ENCODE results near the gene CD300LD. TPM values are rescaled to one million over a fixed set of nuclear protein-coding genes. Genes with fewer than 3 reads are reported as not detected.
A peak's percentile ranks its signal among the peaks of the same experiment; 100 is the strongest.
"Not testable (repeated sequence)": the region's sequence is repeated elsewhere in the genome, so short reads cannot be mapped to it uniquely, and the experiment has no call there.

The CD300LD gene
- total RNA-seq, 2 donors from 2014 or later, result not detected

DNA sequence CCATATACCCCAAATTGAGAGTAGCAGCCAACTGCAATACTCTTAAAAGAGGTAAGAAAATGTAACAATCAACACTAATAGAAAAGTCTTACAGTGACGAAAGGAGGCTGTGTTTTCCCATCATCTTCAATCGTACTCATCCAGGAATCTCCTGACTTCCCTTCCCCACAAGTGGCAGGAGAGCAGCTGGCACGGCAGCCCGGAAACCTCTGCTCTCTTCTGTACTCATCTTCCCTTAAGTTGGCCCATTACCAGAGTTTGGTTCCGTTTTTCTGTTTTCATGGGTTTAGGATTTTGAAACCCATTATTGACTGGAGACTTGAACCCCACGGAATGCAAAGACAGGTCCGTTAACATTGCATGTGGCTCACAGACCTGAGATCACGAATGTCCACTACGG, 13.1 kb downstream of the CD300LD start:
- H3K4me3 Mint-ChIP-seq, result no peak overlapping the region
- H3K9me3 ChIP-seq (ENCODE audit: control insufficient read depth, low read length, poor library complexity, severe bottlenecking), result no peaks in the 10 kb centered on the region
- H3K36me3 Mint-ChIP-seq (ENCODE audit: low read depth), result no peaks in the 10 kb centered on the region
- peaks cover 12% of the 10 kb centered on the region for H3K27me3 Mint-ChIP-seq
- H3K27ac Mint-ChIP-seq, result no peak overlapping the region
- H3K4me1 Mint-ChIP-seq, result peaks cover 2% of the 10 kb centered on the region
- ATAC-seq (no peak), DNase-seq (no peak)

DNA sequence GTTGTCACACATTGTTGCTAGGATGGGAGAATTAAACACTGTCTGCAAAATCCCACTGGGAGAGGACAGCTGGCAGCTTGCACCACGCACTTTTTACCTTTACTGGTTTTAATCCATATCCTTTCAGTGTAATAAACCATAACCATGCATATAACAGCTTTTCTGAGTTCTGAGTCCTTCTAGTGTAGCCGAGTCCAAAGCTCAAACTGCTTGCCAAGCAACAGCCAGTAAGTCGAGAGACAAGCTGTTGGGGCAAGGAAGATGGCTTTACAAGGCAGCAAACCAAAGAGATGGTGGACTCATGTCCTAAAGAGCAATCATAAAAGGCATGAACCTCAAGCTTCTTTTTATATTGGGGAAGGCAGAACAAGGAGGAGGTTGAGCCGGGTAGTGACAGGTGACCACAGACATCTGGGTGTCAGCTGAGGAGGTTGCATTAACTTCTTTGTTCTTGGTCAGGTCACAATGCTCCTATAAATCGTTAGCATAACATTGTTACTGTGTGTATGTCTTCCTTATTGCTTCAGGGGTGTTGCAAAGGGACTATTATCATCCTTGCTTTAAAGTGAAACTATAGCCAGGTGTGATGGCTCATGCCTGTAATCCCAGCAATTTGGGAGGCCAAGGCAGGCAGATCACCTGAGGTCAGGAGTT, 17.5 kb downstream of the CD300LD start:
- H3K4me1 Mint-ChIP-seq, result no peaks in the 10 kb centered on the region
- H3K27me3 Mint-ChIP-seq, result peaks cover 27% of the 10 kb centered on the region
- ATAC-seq, result no peak

DNA sequence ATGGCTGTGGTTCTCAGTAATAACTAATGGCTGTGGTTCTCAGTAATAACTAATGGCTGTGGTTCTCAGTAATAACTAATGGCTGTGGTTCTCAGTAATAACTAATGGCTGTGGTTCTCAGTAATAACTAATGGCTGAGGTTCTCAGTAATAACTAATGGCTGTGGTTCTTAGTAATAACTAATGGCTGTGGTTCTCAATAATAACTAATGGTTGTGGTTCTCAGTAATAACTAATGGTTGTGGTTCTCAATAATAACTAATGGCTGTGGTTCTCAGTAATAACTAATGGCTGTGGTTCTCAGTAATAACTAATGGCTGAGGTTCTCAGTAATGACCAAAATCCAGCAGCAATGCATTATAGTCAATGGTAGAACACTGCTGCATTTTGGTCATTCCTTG, 18.4 kb downstream of the CD300LD start:
- DNase-seq; H3K36me3 Mint-ChIP-seq (ENCODE audit: low read depth); H3K27ac Mint-ChIP-seq; H3K4me1 Mint-ChIP-seq; H3K9me3 ChIP-seq (ENCODE audit: control insufficient read depth, low read length, poor library complexity, severe bottlenecking); ATAC-seq; H3K4me3 Mint-ChIP-seq: not testable (repeated sequence)
- H3K27me3 Mint-ChIP-seq, result peaks cover 36% of the 10 kb centered on the region

More for the DNA sequence above, 17.5 kb downstream of the CD300LD start:
- no peak for DNase-seq
- H3K4me3 Mint-ChIP-seq, result no peak overlapping the region
- no peaks in the 10 kb centered on the region for H3K9me3 ChIP-seq (ENCODE audit: control insufficient read depth, low read length, poor library complexity, severe bottlenecking)
- H3K27ac Mint-ChIP-seq, result no peak overlapping the region
- no peaks in the 10 kb centered on the region for H3K36me3 Mint-ChIP-seq (ENCODE audit: low read depth)

DNA sequence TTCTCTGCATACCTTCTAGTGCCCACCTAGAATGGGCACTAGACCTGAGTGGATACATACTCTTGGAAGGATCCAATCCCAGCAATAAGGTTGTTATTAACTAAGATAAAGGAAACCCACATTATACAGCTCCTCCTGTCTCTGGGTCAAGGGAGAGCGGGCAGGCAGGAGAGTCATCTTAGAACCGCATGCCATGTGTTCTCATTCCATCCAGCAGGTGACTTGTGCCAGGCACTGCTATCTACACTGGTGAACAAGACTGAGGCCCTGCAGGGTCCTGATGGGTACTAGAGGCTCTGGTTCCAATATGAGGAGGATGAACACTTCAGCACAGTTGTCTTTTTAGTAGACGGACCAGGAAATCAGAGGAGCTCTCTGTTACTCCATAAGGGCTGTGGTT, 18.9 kb downstream of the CD300LD start:
- peaks cover 41% of the 10 kb centered on the region for H3K27me3 Mint-ChIP-seq

DNA sequence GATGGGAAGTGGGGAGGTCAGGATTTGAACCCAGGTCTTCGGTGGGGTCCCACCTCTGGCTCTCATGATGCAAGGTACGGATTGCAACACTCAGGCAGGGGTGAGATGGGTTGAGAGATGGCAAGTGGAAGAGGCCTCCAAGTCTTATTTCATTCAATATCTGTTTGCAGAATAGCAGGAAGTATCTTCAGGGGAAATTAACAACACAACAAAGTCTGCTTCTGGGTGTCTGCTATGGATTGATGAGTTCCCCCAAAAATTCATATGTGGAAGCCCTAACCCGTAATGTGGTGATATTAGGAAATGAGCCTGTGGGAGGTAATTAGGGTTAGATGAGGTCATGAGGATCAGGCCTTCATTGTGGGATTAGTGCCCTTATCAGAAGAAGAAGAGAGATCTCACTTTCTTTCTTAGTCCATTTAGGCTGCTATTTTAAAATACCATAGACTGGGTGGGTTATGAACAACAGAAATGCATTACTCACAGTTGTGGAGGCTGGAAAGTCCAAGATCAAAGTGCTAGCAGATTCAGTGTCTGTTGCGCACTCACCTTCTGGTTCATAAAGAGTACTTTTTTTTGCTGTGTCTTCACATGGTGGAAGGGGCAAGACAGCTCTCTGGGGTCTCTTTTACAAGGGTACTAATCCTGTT, 20.3 kb downstream of the CD300LD start:
- no peak for DNase-seq
- H3K27me3 Mint-ChIP-seq, result peaks cover 54% of the 10 kb centered on the region
- H3K4me1 Mint-ChIP-seq, result peaks cover 8% of the 10 kb centered on the region
- H3K4me3 Mint-ChIP-seq, result no peak overlapping the region
- ATAC-seq, result no peak
- H3K27ac Mint-ChIP-seq, result no peak overlapping the region
- H3K36me3 Mint-ChIP-seq (ENCODE audit: low read depth), result peaks cover 8% of the 10 kb centered on the region
- no peaks in the 10 kb centered on the region for H3K9me3 ChIP-seq (ENCODE audit: control insufficient read depth, low read length, poor library complexity, severe bottlenecking)

More for the DNA sequence above, 18.9 kb downstream of the CD300LD start:
- H3K27ac Mint-ChIP-seq, result no peak overlapping the region
- peaks cover 6% of the 10 kb centered on the region for H3K36me3 Mint-ChIP-seq (ENCODE audit: low read depth)
- no peak overlapping the region for H3K4me3 Mint-ChIP-seq
- H3K9me3 ChIP-seq (ENCODE audit: control insufficient read depth, low read length, poor library complexity, severe bottlenecking), result no peaks in the 10 kb centered on the region
- DNase-seq, result no peak
- ATAC-seq, result no peak
- H3K4me1 Mint-ChIP-seq, result peaks cover 7% of the 10 kb centered on the region

DNA sequence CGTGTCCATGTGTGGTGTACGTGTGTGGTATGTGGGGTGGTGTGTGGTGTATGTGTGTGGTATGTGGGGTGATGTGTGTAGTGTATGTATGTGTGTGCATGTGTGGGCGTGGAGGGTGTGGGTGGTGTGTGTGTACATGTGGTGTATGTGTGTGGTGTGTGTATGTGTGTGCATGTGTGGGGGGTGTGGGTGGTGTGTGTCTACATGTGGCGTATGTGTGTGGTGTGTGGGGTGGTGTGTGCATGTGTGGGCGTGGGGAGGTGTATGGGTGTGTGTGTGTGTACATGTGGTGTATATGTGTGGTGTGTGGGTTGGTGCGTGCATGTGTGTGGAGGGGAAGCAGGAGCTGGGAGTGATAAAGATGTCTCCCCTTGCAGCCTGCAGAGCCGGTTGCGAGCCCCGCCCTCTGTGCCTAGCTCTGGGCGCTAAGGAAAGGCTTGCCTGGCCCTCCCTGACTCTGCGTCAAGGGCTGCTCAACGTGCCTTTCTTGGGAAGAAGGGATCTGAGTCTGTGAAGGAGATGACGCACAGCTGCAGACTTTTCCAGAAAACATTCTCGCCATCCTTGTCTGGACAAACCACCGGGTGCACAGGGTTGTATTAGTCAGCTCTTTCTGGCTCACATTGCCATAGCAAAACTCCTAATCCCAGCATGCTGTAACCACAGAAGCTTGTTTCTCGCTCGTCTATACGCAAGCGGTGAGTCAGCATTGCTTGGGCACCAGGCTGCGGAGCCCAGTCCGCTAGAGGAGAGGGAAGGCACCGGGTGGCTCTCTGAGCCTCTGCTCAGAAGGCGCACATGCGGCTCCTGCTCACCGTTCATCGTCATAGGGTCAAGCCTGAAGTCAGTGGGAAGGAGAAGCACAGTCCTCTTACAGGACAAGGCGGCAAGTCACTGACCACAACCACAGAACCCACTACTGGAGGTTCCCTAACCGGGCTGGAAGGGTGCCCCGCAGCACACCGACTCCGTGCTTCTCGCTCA, 22.8 kb downstream of the CD300LD start:
- peaks cover 14% of the 10 kb centered on the region for H3K4me1 Mint-ChIP-seq
- no peak for DNase-seq
- peaks cover 66% of the 10 kb centered on the region for H3K27me3 Mint-ChIP-seq
- peak; percentile 37 for ATAC-seq
- H3K9me3 ChIP-seq (ENCODE audit: control insufficient read depth, low read length, poor library complexity, severe bottlenecking), result no peaks in the 10 kb centered on the region
- no peak overlapping the region for H3K4me3 Mint-ChIP-seq
- H3K36me3 Mint-ChIP-seq (ENCODE audit: low read depth), result peaks cover 8% of the 10 kb centered on the region
- H3K27ac Mint-ChIP-seq, result no peak overlapping the region

DNA sequence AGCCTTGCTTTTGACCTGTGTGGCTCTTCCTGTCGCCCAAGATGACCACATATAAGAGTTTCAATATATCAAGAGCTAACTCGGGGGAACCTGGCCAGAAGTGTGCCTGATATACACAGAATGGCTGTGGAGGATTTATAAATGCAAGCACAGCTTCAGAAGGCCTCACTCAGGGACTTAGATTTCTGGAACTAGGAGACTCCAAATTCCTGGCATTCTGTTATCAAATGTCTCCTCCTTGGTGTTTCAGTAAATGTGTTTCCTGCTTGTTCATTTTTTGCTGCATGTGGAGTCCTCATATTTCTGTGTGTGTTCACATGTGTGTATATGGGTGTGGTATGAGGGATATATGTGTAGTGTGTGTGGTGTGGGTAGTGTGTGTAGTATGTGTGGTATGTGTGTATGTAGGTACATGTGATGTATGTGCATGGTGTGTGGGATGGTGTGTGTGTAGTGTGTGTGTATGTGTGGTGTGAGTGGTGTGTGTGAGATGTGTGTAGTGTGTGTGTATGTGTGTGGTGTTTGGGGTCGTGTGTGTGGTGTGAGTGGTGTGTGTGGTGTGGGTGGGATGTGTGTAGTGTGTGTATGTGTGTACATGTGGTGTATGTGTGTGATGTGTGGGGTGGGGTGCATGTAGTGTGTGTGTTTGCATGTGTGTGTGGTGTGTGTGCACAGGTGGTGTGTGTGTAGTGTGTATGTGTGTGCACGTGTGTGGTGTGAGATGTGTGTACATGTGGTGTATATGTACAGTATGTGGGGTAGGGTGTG, 23.8 kb downstream of the CD300LD start:
- no peaks in the 10 kb centered on the region for H3K9me3 ChIP-seq (ENCODE audit: control insufficient read depth, low read length, poor library complexity, severe bottlenecking)
- Mint-ChIP-seq H3K4me3 (no peak overlapping the region), H3K4me1 (peaks cover 18% of the 10 kb centered on the region), H3K27me3 (peaks cover 73% of the 10 kb centered on the region), H3K36me3 (ENCODE audit: low read depth) (peaks cover 12% of the 10 kb centered on the region), H3K27ac (no peak overlapping the region)
- ATAC-seq (no peak), DNase-seq (no peak)

DNA sequence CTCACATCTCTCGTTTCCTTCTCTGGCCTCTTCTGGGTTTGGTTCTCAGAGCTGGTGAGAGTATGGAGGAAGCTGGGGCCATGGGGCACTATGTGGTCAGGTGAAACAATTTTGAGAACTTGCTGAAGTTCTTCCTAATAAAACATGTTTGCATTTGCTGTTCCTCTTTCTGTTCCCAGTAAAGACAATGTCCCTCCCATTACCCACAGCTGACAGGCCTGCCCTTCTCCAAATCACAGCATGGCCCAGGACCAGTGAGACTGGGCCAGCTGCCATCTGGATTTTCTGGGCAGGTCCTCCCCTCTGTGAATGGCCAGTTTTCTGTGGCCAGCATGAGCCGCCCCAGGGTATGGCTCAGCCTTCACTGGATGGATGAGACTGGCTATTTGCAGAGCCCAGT, 24.7 kb downstream of the CD300LD start, which contains the start of gene CD300H:
Gene CD300H, minus strand, starts transcription at position 113 of the 400 bp plus-strand sequence.
- Mint-ChIP-seq H3K27me3 (peaks cover 75% of the 10 kb centered on the region), H3K4me3 (no peak within 1 kb of the TSS), H3K4me1 (peaks cover 20% of the 10 kb centered on the region), H3K36me3 (ENCODE audit: low read depth) (peaks cover 13% of the 10 kb centered on the region), H3K27ac (no peak within 1 kb of the TSS)
- H3K9me3 ChIP-seq (ENCODE audit: control insufficient read depth, low read length, poor library complexity, severe bottlenecking), result no peaks in the 10 kb centered on the region
- no peak for ATAC-seq
- DNase-seq, result no peak

DNA sequence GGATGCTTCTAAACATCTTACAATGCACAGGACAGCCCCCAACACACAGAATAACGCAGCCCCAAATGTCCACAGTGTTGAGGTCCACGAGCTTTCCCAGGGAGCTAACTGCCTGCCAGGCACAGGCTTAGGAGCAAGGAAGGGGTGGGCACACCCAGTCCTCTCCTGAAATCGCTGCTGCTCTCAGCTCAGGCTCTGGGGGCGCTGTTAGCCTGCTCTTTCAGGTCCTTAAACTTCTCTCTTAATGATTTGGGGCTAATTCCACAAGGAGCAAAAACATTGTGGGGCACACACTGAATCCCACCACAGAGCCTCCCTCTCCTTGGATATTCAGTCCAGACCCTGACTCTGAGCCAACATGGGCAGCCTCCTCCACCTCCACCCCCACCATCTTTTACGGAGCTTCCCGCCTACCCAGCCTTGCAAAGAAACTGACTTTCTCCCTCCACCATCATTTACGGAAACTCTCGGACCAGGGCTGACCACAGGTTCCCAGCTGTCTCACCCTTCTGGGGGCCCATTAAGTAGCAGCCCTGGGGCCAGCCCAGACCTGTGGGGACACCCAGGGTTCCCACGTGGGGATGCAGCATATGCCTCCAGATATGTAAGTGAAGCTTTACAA, 25.8 kb downstream of the CD300LD start:
- no peak overlapping the region for H3K4me3 Mint-ChIP-seq
- H3K4me1 Mint-ChIP-seq, result peaks cover 27% of the 10 kb centered on the region
- H3K9me3 ChIP-seq (ENCODE audit: control insufficient read depth, low read length, poor library complexity, severe bottlenecking), result no peaks in the 10 kb centered on the region
- DNase-seq, result no peak
- H3K27ac Mint-ChIP-seq, result no peak overlapping the region
- H3K27me3 Mint-ChIP-seq, result peaks cover 84% of the 10 kb centered on the region
- peaks cover 17% of the 10 kb centered on the region for H3K36me3 Mint-ChIP-seq (ENCODE audit: low read depth)
- no peak for ATAC-seq

DNA sequence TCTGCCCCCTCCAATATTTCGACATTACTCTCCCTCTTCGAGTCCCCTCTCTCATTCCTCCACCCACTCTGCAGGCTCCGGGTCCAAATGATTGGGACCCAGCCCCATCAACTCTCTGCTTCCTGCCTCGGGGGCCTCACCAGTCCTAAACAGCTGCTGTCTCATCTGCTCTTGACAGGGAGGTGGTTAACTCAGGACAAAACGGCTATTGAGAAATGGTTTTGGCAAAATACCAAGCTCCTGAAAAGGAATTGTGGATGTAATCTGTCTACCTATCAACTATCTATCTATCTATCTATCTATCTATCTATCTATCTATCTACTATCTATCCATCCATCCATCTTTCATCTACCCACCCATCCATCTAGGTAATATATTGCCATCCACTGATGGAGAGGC, 27.0 kb downstream of the CD300LD start:
- Mint-ChIP-seq H3K27me3 (peaks cover 82% of the 10 kb centered on the region), H3K27ac (no peak overlapping the region), H3K36me3 (ENCODE audit: low read depth) (peaks cover 17% of the 10 kb centered on the region), H3K4me3 (no peak overlapping the region), H3K4me1 (peaks cover 28% of the 10 kb centered on the region)
- ATAC-seq (no peak), DNase-seq (no peak)
- no peaks in the 10 kb centered on the region for H3K9me3 ChIP-seq (ENCODE audit: control insufficient read depth, low read length, poor library complexity, severe bottlenecking)

DNA sequence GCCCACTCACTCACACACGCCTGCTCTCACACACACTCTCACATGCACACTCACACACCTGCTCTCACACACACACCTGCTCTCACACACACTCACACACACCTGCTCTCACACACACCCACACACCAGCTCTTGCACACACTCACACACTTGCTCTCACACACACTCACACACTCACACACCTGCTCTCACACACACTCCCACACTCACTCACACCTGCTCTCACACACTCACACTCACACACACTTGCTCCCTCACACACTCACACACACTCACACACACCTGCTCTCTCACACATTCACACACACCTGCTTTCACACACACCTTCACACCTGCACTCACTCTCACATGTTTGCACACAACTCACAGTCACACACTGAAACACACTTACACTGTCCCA, 28.7 kb downstream of the CD300LD start:
- H3K27ac Mint-ChIP-seq, result peak overlapping the region; percentile 12
- no peak for DNase-seq

DNA sequence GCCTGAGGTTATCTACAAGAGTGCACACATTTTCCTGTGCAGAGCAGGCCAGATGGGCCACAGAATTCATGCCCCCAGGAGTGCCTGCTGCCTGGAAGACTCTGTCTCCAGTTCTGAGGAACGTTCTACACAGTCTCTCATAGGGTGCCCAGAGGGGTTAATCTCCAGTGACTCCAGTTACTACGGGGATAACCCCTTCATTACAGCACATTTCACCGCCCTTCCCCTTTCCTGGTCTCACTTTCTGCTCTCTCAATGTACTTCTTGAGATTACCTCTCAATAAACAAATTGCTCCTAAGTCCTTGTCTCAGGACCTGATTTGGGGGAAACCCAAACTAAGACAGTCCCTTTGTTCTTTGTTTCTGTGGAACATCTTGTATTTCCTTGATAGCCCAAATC, 30.5 kb downstream of the CD300LD start:
- DNase-seq, result no peak
- H3K36me3 Mint-ChIP-seq (ENCODE audit: low read depth), result peaks cover 9% of the 10 kb centered on the region
- ATAC-seq, result no peak
- H3K9me3 ChIP-seq (ENCODE audit: control insufficient read depth, low read length, poor library complexity, severe bottlenecking), result no peaks in the 10 kb centered on the region
- no peak overlapping the region for H3K4me3 Mint-ChIP-seq
- H3K4me1 Mint-ChIP-seq, result peaks cover 28% of the 10 kb centered on the region
- peaks cover 50% of the 10 kb centered on the region for H3K27me3 Mint-ChIP-seq
- no peak overlapping the region for H3K27ac Mint-ChIP-seq

More for the DNA sequence above, 28.7 kb downstream of the CD300LD start:
- Mint-ChIP-seq H3K4me1 (peaks cover 30% of the 10 kb centered on the region), H3K36me3 (ENCODE audit: low read depth) (peaks cover 13% of the 10 kb centered on the region), H3K27me3 (peaks cover 67% of the 10 kb centered on the region), H3K4me3 (no peak overlapping the region)
- no peaks in the 10 kb centered on the region for H3K9me3 ChIP-seq (ENCODE audit: control insufficient read depth, low read length, poor library complexity, severe bottlenecking)
- ATAC-seq, result no peak
